PC-3 (cell line): ENCODE measurements around the gene DUS3L. TPM values are rescaled to one million over a fixed set of nuclear protein-coding genes. Genes with fewer than 3 reads are reported as not detected.

Source experiments
- ATAC-seq: fragments of 200-7000 bp; cut with Tn5 transposase; 2 replicates; pipeline ENCODE4 v1.9.1; 2020; ENCODE audit warnings: mild to moderate bottlenecking, moderate library complexity
- BruUV-seq: library from RNA; stranded (reverse); fragments of 400-500 nt; replicated peaks from 2 replicates; lab custom pipeline; 2021; lab: Mats Ljungman, UMichigan
- CTCF ChIA-PET: fragments of 300-600 bp; sonication (Branson Sonifier 250); formaldehyde crosslinking; loops from one replicate; lab custom pipeline; 2022; ENCODE audit warnings: antibody characterized with exemption; lab: Charles Lee
- POLR2A ChIA-PET: fragments of 300-600 bp; sonication (Branson Sonifier 250); formaldehyde crosslinking; loops from one replicate; lab custom pipeline; 2022; ENCODE audit warnings: antibody characterized with exemption; ENCODE audit not compliant: unreplicated experiment; lab: Charles Lee
- DNase-seq: peaks from one replicate; pipeline ENCODE4 v3.0.0-alpha.2; 2015
- H2AFZ ChIP-seq: fragments of 300-600 bp; sonication (generic); 2 replicates; pipeline ENCODE4 v1.6.0; 2016; ENCODE audit warnings: antibody characterized with exemption, low read length
- H3F3A ChIP-seq: fragments of 300-600 bp; sonication (generic); one replicate; pipeline ENCODE4 v1.6.0; 2017; ENCODE audit warnings: antibody characterized with exemption, low read length, control low read depth, mild to moderate bottlenecking; ENCODE audit not compliant: unreplicated experiment
- H3K27ac ChIP-seq: fragments of 300-600 bp; sonication (generic); 2 replicates; pipeline ENCODE4 v1.5.1; 2016; ENCODE audit warnings: mild to moderate bottlenecking, low read length
- H3K27me3 ChIP-seq: fragments of 300-600 bp; sonication (generic); 2 replicates; pipeline ENCODE4 v1.6.1; 2016; ENCODE audit warnings: low read length, mixed read lengths
- H3K36me3 ChIP-seq: fragments of 300-600 bp; sonication (generic); 2 replicates; pipeline ENCODE4 v1.6.1; 2016; ENCODE audit warnings: low read depth, mixed run types, low read length, mixed read lengths
- H3K4me1 ChIP-seq: fragments of 300-600 bp; sonication (generic); 2 replicates; pipeline ENCODE4 v1.5.1; 2016; ENCODE audit warnings: low read length; ENCODE audit not compliant: insufficient read depth
- H3K4me2 ChIP-seq: fragments of 300-600 bp; sonication (generic); 2 replicates; pipeline ENCODE4 v1.6.0; 2016; ENCODE audit warnings: low read length
- H3K4me3 ChIP-seq: fragments of 300-600 bp; sonication (generic); 2 replicates; pipeline ENCODE4 v1.5.1; 2016; ENCODE audit warnings: mild to moderate bottlenecking, low read length, mixed read lengths
- H3K79me2 ChIP-seq: fragments of 300-600 bp; sonication (generic); 2 replicates; pipeline ENCODE4 v1.6.1; 2017; ENCODE audit warnings: low read length, mixed read lengths
- H3K9ac ChIP-seq: fragments of 300-600 bp; sonication (generic); 2 replicates; pipeline ENCODE4 v1.6.0; 2016; ENCODE audit warnings: mild to moderate bottlenecking, low read length
- H3K9me2 ChIP-seq: fragments of 300-600 bp; sonication (generic); replicated peaks from 2 replicates; pipeline ENCODE4 v1.6.1; 2016; ENCODE audit warnings: mixed run types, low read length, mixed read lengths
- H3K9me3 ChIP-seq: fragments of 300-600 bp; sonication (generic); 2 replicates; pipeline ENCODE4 v1.6.1; 2016; ENCODE audit warnings: low read length, mixed read lengths
- H4K20me1 ChIP-seq: fragments of 300-600 bp; sonication (generic); 2 replicates; pipeline ENCODE4 v1.6.1; 2016; ENCODE audit warnings: low read length, mixed read lengths
- EZH2 ChIP-seq: fragments of 300-600 bp; sonication (generic); IDR thresholded peaks from one replicate; pipeline ENCODE4 v1.6.1; 2017; ENCODE audit warnings: antibody characterized with exemption, mild to moderate bottlenecking, low read length; ENCODE audit not compliant: unreplicated experiment
- EZH2phosphoT487 ChIP-seq: fragments of 300-600 bp; sonication (generic); IDR thresholded peaks from 2 replicates; pipeline ENCODE4 v1.6.1; 2018; ENCODE audit warnings: mild to moderate bottlenecking, antibody characterized with exemption, low read length, borderline replicate concordance
- intact Hi-C: fragments of 100-400 bp; cut with micrococcal nuclease; formaldehyde crosslinking; loops from 2 replicates; pipeline ENCODE4 v1.9.0; 2023
- total RNA-seq: library from RNA; depleted of rRNA; stranded (reverse); fragments of >200 nt; gene quantifications from 2 replicates; pipeline ENCODE4 v1.2.3, GENCODE V29; 2014; rRNA removed
- TF ChIP-seq, protein P1 (sequence below): fragments of 300-600 bp; sonication (generic); conservative IDR thresholded peaks from 2 replicates; pipeline ENCODE4 v1.5.1; 2017; ENCODE audit warnings: antibody characterized with exemption, low read depth, mild to moderate bottlenecking, low read length

DUS3L gene
- total RNA-seq, 1 experiment from 2014 or later = 118 TPM

DNA sequence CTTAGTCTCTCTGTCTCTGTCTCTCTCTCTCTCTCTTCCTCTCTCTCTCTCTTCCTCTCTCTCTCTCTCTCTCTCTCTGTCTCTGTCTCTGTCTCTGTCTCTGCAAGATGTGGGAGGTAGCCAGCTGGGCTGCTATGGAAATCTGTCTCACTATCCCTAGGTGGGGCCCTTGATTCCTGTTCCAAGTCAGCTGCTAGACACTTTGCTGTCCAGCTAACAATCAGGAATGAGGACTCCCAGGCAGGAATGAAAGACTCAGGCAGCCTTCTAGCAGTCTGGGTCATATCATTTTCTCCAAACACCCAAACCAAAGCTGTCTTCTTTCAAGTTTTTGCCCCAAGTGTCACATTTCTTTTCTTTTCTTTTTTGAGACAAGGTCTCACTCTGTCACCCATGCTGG, 47.3 kb downstream of the DUS3L start:
- H3F3A ChIP-seq = no peaks in the 10 kb centered on the region
- ChIA-PET CTCF (no interaction called here), POLR2A (no interaction called here)
- H3K4me1 ChIP-seq = no peaks in the 10 kb centered on the region
- no peaks in the 10 kb centered on the region for H3K9me2 ChIP-seq
- no peaks in the 10 kb centered on the region for H3K9me3 ChIP-seq
- no peaks in the 10 kb centered on the region for H3K36me3 ChIP-seq
- H3K9ac ChIP-seq = no peak overlapping the region
- no peaks in the 10 kb centered on the region for H3K27me3 ChIP-seq
- no peaks in the 10 kb centered on the region for H3K79me2 ChIP-seq
- no TSS peak for BruUV-seq
- TF ChIP-seq, protein P1, sequence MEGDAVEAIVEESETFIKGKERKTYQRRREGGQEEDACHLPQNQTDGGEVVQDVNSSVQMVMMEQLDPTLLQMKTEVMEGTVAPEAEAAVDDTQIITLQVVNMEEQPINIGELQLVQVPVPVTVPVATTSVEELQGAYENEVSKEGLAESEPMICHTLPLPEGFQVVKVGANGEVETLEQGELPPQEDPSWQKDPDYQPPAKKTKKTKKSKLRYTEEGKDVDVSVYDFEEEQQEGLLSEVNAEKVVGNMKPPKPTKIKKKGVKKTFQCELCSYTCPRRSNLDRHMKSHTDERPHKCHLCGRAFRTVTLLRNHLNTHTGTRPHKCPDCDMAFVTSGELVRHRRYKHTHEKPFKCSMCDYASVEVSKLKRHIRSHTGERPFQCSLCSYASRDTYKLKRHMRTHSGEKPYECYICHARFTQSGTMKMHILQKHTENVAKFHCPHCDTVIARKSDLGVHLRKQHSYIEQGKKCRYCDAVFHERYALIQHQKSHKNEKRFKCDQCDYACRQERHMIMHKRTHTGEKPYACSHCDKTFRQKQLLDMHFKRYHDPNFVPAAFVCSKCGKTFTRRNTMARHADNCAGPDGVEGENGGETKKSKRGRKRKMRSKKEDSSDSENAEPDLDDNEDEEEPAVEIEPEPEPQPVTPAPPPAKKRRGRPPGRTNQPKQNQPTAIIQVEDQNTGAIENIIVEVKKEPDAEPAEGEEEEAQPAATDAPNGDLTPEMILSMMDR = no peak
- TF ChIP-seq EZH2phosphoT487 = no peak
- no peak for TF ChIP-seq EZH2
- H4K20me1 ChIP-seq = no peaks in the 10 kb centered on the region
- no peak overlapping the region for H3K4me3 ChIP-seq
- H3K4me2 ChIP-seq = no peak overlapping the region
- intact Hi-C loops = no loop called here
- DNase-seq (no peak), ATAC-seq (no peak)
- no peak overlapping the region for H2AFZ ChIP-seq
- no peak overlapping the region for H3K27ac ChIP-seq

DNA sequence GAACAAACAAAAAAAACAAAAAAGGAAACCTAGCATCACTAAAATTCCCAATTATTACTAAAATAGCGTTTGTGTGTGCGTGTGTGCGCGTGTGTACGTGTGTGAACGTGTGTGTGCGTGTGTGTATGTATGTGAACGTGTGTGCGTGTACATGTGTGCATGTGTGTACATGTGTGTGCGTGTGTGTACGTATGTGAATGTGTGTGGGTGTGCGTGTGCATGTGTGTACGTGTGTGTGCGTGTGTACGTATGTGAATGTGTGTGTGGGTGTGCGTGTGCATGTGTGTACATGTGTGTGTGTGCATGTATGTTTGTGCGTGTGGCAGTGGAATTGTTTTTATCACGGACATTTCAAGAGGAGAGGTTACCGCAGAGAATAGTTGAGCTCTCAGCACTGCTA, 48.9 kb downstream of the DUS3L start:
- H3K27ac ChIP-seq = no peak overlapping the region
- ChIA-PET POLR2A (no interaction called here), CTCF (no interaction called here)
- no peak overlapping the region for H2AFZ ChIP-seq
- no peak for DNase-seq
- no peak overlapping the region for H3K4me2 ChIP-seq
- H3F3A ChIP-seq = no peaks in the 10 kb centered on the region
- no peak overlapping the region for H3K4me3 ChIP-seq
- H4K20me1 ChIP-seq = no peaks in the 10 kb centered on the region
- H3K79me2 ChIP-seq = no peaks in the 10 kb centered on the region
- H3K9ac ChIP-seq = no peak overlapping the region
- TF ChIP-seq EZH2 (no peak), EZH2phosphoT487 (no peak)
- TF ChIP-seq, protein P1 = no peak
- ATAC-seq = no peak
- H3K9me3 ChIP-seq = no peaks in the 10 kb centered on the region
- intact Hi-C loops = no loop called here
- H3K27me3 ChIP-seq = no peaks in the 10 kb centered on the region
- no peaks in the 10 kb centered on the region for H3K9me2 ChIP-seq
- no peaks in the 10 kb centered on the region for H3K4me1 ChIP-seq
- H3K36me3 ChIP-seq = no peaks in the 10 kb centered on the region
- BruUV-seq = no TSS peak

DNA sequence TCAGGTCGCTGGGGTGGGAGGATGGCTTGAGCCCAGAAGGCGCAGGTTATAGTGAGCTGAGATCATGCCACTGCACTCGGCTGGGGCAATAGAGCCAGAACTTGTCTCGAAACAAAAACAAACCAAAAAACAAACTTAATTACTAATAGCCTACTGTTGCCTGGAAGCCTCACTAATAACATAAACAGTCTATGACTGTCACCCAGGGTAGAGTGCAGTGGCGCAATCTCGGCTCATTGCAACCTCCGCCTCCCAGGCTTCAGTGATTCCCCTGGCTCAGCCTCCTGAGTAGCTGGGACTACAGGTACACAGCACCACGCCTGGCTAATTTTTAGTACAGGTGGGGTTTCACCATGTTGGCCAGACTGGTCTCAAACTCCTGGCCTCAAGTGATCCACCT, 52.5 kb downstream of the DUS3L start:
- Histone ChIP-seq H3K9ac (no peak overlapping the region), H3K4me3 (no peak overlapping the region), H3K27me3 (no peaks in the 10 kb centered on the region), H3K79me2 (no peaks in the 10 kb centered on the region), H2AFZ (no peak overlapping the region), H3F3A (no peaks in the 10 kb centered on the region), H3K9me2 (no peaks in the 10 kb centered on the region), H3K4me2 (no peak overlapping the region), H3K4me1 (no peaks in the 10 kb centered on the region), H3K36me3 (no peaks in the 10 kb centered on the region), H4K20me1 (no peaks in the 10 kb centered on the region), H3K9me3 (no peaks in the 10 kb centered on the region), H3K27ac (no peak overlapping the region)
- no peak for TF ChIP-seq EZH2
- POLR2A ChIA-PET = no interaction called here
- intact Hi-C loops = no loop called here
- DNase-seq = peak; percentile 21
- CTCF ChIA-PET = no interaction called here
- BruUV-seq = no TSS peak
- no peak for ATAC-seq

Other genes with a start within 250 kb of the DUS3L start
- gene TINCR, start 223.2 kb downstream of the DUS3L start, total RNA-seq = 0.58 and 0.69 TPM in 2 replicates
- 77.5 and 101 TPM in 2 replicates for gene SAFB2, start 168.4 kb downstream of the DUS3L start, total RNA-seq
- 94.9 and 164 TPM in 2 replicates for gene SAFB, start 168.1 kb downstream of the DUS3L start, total RNA-seq
- 331 and 456 TPM in 2 replicates for gene MICOS13, start 110.6 kb downstream of the DUS3L start, total RNA-seq
- 8.6 and 10.9 TPM in 2 replicates for gene HSD11B1L, start 110.1 kb downstream of the DUS3L start, total RNA-seq
- 2,190 and 2,470 TPM in 2 replicates for gene RPL36, start 100.9 kb downstream of the DUS3L start, total RNA-seq
- 217 and 306 TPM in 2 replicates for gene LONP1, start 71.0 kb downstream of the DUS3L start, total RNA-seq
- not detected in 2 replicates for gene CATSPERD, start 70.5 kb downstream of the DUS3L start, total RNA-seq
- gene PRR22, start 6.4 kb downstream of the DUS3L start, total RNA-seq = 3.5 and 5.6 TPM in 2 replicates
- 3.9 and 8.8 TPM in 2 replicates for gene NRTN, start 13.9 kb upstream of the DUS3L start, total RNA-seq
- gene FUT6, start 48.5 kb upstream of the DUS3L start, total RNA-seq = 0.69 TPM in 1 of 2 replicates, not detected in the other
- 7.7 and 7.8 TPM in 2 replicates for gene FUT3, start 60.3 kb upstream of the DUS3L start, total RNA-seq
- gene FUT5, start 79.4 kb upstream of the DUS3L start, total RNA-seq = 0.35 TPM in 1 of 2 replicates, not detected in the other
- gene NDUFA11, start 112.6 kb upstream of the DUS3L start, total RNA-seq = 556 and 669 TPM in 2 replicates
- 7.8 and 8.3 TPM in 2 replicates for gene VMAC, start 113.7 kb upstream of the DUS3L start, total RNA-seq
- gene CAPS, start 123.1 kb upstream of the DUS3L start, total RNA-seq = 255 and 280 TPM in 2 replicates
- gene RANBP3, start 187.0 kb upstream of the DUS3L start, total RNA-seq = 114 and 153 TPM in 2 replicates